ENCODE results near the gene RIPK3.

The RIPK3 gene

DNA sequence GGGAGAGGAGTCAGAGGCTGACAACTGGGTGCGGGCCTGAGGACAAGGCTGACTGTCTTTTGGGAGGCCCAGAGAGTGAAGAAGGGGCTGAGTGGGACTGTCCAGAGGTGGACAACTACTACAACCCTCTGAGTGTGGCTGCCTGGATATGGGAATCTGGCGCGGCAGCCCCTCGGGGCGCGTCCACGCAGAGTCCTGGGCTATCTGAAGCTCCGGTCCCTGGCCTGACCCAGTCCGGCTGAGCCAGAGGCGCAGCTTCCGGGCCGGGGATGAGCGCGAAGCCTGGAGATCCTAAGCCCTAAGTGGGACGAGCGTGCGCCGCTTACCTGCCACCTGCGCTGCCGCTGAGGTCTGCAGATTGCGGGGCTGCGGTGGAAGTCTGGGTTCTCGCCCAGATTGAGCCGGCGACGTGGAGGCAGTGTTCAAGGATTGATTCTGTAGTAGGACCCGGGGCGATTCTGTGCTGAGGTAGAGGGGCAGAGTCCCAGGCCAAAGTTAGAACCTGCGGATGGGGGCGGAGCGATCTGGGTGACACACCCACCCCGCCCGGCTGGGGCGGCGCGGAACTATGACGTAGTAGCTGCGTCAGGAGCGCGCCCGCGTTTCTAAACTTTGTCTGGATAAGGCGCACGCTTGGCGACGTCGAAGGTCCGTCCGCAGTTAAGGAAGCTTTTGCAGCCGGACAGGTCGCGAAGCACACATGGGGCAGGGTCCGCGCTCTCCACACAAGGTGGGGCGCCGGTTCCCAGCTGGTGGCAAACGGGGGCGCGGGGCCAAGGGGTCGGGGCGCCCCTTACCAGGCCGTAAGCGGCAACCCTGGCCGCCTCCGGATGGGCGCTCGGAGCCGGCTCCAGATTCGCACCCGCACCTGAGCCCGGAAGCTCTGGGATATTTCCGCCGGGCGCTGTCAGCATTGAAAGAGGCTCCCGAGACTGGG lies 40.3 kb downstream of the RIPK3 start, which contains the start of the genes DHRS1 and NOP9:
Gene DHRS1, minus strand, starts transcription at position 526 of the 937 bp plus-strand sequence. CDS start 674 bp downstream, outside the sequence.
Gene NOP9, plus strand, starts transcription at position 596 of the 937 bp plus-strand sequence. Its CDS starts 105 bp downstream, at position 701.
- DNase-seq (ENCODE audit: low read depth), result peak; percentile 52
- peak within 1 kb of the TSS; percentile 95 for H3K4me3 ChIP-seq (ENCODE audit: low read length)
- TF ChIP-seq, protein P1, sequence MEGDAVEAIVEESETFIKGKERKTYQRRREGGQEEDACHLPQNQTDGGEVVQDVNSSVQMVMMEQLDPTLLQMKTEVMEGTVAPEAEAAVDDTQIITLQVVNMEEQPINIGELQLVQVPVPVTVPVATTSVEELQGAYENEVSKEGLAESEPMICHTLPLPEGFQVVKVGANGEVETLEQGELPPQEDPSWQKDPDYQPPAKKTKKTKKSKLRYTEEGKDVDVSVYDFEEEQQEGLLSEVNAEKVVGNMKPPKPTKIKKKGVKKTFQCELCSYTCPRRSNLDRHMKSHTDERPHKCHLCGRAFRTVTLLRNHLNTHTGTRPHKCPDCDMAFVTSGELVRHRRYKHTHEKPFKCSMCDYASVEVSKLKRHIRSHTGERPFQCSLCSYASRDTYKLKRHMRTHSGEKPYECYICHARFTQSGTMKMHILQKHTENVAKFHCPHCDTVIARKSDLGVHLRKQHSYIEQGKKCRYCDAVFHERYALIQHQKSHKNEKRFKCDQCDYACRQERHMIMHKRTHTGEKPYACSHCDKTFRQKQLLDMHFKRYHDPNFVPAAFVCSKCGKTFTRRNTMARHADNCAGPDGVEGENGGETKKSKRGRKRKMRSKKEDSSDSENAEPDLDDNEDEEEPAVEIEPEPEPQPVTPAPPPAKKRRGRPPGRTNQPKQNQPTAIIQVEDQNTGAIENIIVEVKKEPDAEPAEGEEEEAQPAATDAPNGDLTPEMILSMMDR (conservative IDR thresholded peaks at IDR 0.05; ENCODE audit: low read depth, low read length), result no peak

DNA sequence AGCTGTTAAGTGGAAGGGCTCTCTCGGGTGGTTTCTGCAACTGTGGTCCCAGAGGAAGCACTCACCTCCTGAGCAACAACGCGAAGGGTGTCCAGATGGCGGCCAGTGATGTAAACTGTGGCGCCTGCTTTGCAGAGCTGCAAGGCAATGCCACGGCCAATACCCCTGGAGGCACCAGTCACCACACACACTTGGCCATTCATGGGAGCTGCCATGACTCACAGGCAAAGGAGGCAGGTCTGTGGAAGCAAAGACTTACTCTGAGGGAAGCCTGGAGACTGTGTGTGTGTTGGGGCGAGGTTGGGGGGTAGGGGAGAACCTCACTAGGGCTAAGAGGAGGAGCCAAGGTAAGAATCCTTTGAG lies 40.9 kb downstream of the RIPK3 start:
- peak overlapping the region; percentile 95 for H3K4me3 ChIP-seq (ENCODE audit: low read length)
- TF ChIP-seq, protein P1 (conservative IDR thresholded peaks at IDR 0.05; ENCODE audit: low read depth, low read length), result no peak
- no peak for DNase-seq (ENCODE audit: low read depth)

DNA sequence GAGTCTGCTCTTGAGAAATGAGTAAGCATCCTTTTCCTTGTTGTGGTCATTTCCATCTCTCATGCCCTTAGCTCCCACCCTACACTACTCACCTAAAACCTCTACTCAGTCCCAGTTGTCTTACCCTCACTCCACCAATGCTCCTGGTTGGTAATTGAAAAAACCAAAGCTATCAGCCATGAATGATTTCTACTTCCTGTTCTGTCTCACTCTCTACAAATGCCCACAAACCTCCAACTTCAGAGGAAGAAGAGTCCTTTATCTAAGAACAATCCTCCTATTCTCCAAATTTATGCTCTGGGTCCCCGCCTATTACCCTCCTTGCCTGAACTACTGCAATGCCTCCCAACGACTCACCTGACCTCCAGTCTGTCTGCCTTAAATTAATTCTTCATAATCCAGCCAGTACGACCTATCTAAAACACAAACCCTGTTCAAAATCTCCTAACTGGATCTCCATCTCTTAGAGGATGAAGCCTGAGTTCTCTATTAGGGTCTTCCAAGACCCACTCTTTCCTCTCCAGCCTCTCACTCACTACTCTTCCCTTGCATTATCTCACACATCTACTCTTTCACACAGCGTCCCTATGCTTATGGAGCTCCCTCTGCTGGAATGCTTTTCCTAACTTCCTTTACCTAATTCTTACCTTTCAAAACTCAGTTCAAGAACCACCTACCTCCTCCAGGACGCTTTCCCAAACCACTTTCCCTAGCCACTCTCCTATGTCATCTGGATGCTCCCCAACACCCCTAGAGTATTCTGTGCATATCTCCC lies 42.4 kb downstream of the RIPK3 start:
- DNase-seq (ENCODE audit: low read depth), result no peak
- H3K4me3 ChIP-seq (ENCODE audit: low read length), result no peak overlapping the region
- TF ChIP-seq, protein P1 (conservative IDR thresholded peaks at IDR 0.05; ENCODE audit: low read depth, low read length), result peak; percentile 71

DNA sequence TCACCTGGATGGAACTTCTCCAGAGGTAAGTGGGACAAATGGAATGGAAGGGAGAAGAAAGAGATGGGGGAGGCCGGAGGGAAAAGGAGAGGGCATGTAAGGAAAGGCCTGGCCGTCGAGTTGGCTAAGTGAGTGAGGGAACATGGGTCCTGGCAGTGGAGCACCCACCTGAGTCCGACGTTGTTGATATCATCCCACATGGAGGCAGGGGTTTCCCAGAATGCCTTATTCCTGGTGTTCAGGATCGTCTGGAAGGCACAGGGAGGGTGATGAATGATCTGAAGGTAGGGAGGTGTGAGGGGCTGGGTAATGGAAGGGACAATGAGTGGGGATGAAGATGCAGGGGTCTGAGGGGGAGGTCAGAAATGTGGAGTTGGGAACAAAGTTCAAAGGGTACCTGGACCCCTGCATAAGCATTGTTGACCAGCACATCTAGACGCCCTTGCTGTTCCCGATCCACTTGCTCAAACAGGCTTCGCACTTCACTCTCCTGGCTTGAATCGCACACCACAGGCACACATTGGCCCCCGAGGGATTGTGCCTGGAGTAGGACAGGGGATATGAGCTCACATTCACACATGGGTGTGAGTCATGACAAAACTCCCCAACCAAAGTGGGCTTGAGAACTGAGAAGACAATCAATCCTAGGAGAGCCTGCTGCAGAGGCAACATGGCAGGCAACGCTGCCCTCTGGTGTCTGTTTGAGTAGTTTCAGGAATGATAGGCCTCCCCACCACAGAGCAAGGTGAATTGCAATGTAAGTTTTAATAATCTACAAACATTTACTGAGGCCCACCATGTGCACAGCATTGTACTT lies 43.2 kb downstream of the RIPK3 start:
- DNase-seq (ENCODE audit: low read depth), result peak; percentile 68
- TF ChIP-seq, protein P1 (conservative IDR thresholded peaks at IDR 0.05; ENCODE audit: low read depth, low read length), result peak; percentile 77
- H3K4me3 ChIP-seq (ENCODE audit: low read length), result no peak overlapping the region

DNA sequence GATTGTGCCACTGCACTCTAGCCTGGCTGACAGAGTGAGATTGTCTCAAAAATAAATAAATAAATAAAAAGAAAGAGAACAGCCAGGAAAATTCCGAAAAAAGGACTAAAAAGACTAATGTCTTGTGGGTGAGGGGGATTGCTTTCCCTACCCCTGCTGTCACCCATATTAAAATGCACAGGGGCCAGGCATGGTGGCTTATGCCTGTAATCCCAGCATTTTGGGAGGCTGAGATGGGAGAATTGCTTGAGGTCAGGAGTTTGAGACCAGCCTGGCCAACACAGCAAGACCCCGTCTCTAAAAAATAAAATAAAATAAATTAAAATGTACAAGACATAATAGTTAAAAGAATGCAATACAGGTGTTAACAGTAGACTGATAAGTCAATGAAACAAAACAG lies 46.3 kb downstream of the RIPK3 start:
- no peak for DNase-seq (ENCODE audit: low read depth)
- H3K4me3 ChIP-seq (ENCODE audit: low read length), result no peak overlapping the region
- TF ChIP-seq, protein P1 (conservative IDR thresholded peaks at IDR 0.05; ENCODE audit: low read depth, low read length), result no peak

DNA sequence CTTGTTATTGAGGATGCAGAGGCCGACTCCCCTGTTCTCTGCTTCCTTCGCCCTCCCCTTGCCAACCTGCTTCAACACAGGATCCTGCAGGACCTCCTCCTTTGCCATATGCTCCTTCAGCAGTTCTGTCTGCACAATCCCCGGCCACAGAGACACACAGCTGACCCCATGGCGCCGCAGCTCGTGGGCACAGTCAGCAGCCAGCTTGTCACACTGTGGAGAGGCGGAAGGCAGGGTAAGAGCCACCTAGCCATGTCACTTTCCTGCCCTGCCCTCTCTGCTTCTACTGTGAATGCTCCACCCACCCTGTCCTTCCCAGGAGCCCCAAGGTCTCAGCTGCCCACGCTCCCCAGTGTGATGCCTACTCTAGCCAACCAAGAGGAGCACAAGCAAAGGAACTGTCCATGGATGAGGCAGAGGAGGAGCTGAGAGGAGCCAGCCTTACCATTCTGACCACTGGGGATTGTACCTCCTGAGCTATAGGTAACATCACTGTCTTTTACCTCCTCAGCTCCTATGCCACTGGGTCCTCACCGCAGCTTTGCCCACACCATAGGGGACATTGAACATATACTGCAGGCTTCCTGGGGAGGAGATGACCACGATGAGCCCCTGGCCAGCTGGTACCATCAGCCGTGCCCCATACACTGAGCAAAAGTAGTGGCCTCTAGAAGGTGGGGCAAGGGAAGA lies 47.5 kb downstream of the RIPK3 start:
- TF ChIP-seq, protein P1 (conservative IDR thresholded peaks at IDR 0.05; ENCODE audit: low read depth, low read length), result no peak
- H3K4me3 ChIP-seq (ENCODE audit: low read length), result no peak overlapping the region
- DNase-seq (ENCODE audit: low read depth), result no peak
